K562 (cell line): ENCODE measurements around the gene BCAS3. TPM values are rescaled to one million over a fixed set of nuclear protein-coding genes. Genes with fewer than 3 reads are reported as not detected.

Experiments
- ATAC-seq: fragments of 200-7000 bp; cut with Tn5 transposase; 3 replicates; pipeline ENCODE4 v1.9.1; 2020; ENCODE audit warnings: moderate library complexity
- BruUV-seq: library from RNA; stranded (reverse); fragments of 400-500 nt; replicated peaks from 2 replicates; lab custom pipeline; 2021; lab: Mats Ljungman, UMichigan
- CTCF ChIA-PET: fragments of 300-600 bp; formaldehyde crosslinking; extraction: SDS; loops from one replicate; lab custom pipeline; 2021; ENCODE audit warnings: low intra/inter-chr PET ratio; lab: Yijun Ruan, JAX
- POLR2A ChIA-PET: fragments of 300-600, 350-650 bp; sonication (Branson Sonifier 250); formaldehyde crosslinking; extraction: SDS; loops from one replicate; lab custom pipeline; 2021; ENCODE audit warnings: antibody characterized with exemption, inconsistent platforms; lab: Yijun Ruan, JAX
- DNase-seq, 4 experiments: peaks; one replicate each; pipeline versions ENCODE4 v3.0.0 to v3.0.0-alpha.2; 2011 to 2018; ENCODE audit warnings: low spot score in 3 of 4, mixed read lengths in 3 of 4; ENCODE audit errors: extremely low read depth in 1 of 4
- FAIRE-seq: peaks from 2 replicates; lab custom pipeline; 2011; peaks lifted over from hg19 to GRCh38; lab: Jason Lieb, UNC
- H2AFZ ChIP-seq: 2 replicates; pipeline ENCODE4 v1.6.0; 2011; ENCODE audit warnings: low read depth, low read length, control low read depth, inconsistent platforms
- H3K27ac ChIP-seq: fragments of 200-600 bp; 3 replicates; pipeline ENCODE4 v1.8.0; 2011; ENCODE audit warnings: low read depth, mild to moderate bottlenecking, control low read depth, inconsistent platforms, low read length, moderate library complexity, mixed read lengths; ENCODE audit errors: extremely low read depth
- H3K27me3 ChIP-seq, 2 experiments: fragments of 300-600 bp in 1 of 2; 2 replicates in 1 of 2; 3 replicates in 1 of 2; pipeline versions ENCODE4 v1.6.0 to v1.8.0; 2011; ENCODE audit warnings: inconsistent platforms in 2 of 2, low read length in 2 of 2, mild to moderate bottlenecking in 1 of 2, mixed read lengths in 1 of 2, moderate library complexity in 1 of 2; ENCODE audit not compliant: control insufficient read depth in 2 of 2, insufficient read depth in 2 of 2
- H3K36me3 ChIP-seq: fragments of 300-600 bp; 3 replicates; pipeline ENCODE4 v1.8.0; 2011; ENCODE audit warnings: mild to moderate bottlenecking, low read length, inconsistent platforms; ENCODE audit not compliant: control insufficient read depth, insufficient read depth
- H3K4me1 ChIP-seq, 2 experiments: fragments of 200-600 bp in 1 of 2; replicated peaks in 1 of 2; 2 replicates in 1 of 2; 3 replicates in 1 of 2; pipeline versions ENCODE4 v1.5.1 to v1.8.0; 2011; ENCODE audit warnings: inconsistent platforms in 2 of 2, low read length in 2 of 2, mild to moderate bottlenecking in 1 of 2, mixed read lengths in 1 of 2, moderate library complexity in 1 of 2; ENCODE audit not compliant: control insufficient read depth in 2 of 2, insufficient read depth in 2 of 2
- H3K4me2 ChIP-seq: 2 replicates; pipeline ENCODE4 v1.6.1; 2011; ENCODE audit warnings: low read length, control low read depth, inconsistent platforms, mixed read lengths; ENCODE audit not compliant: insufficient read depth
- H3K4me3 ChIP-seq: fragments of 200-600 bp; sonication (generic), shearing (Covaris generic); 2 replicates; pipeline ENCODE4 v1.5.1; 2016; ENCODE audit warnings: control low read depth, inconsistent platforms
- H3K79me2 ChIP-seq: fragments of 200-600 bp; 3 replicates; pipeline ENCODE4 v1.8.0; 2011; ENCODE audit warnings: low read length, inconsistent platforms; ENCODE audit not compliant: control insufficient read depth, insufficient read depth
- H3K9ac ChIP-seq, 2 experiments: 2 replicates each; pipeline versions ENCODE4 v1.6.0 to v1.6.1; 2011; ENCODE audit warnings: low read depth in 2 of 2, low read length in 2 of 2, control low read depth in 1 of 2, inconsistent platforms in 1 of 2, mild to moderate bottlenecking in 1 of 2, mixed read lengths in 1 of 2; ENCODE audit not compliant: insufficient read depth in 1 of 2
- H3K9me1 ChIP-seq: one replicate; pipeline ENCODE4 v1.6.0; 2011; ENCODE audit warnings: inconsistent platforms, mild to moderate bottlenecking, low read length, moderate library complexity; ENCODE audit not compliant: control insufficient read depth, insufficient read depth
- H3K9me3 ChIP-seq: replicated peaks from 2 replicates; pipeline ENCODE4 v1.5.1; 2011; ENCODE audit warnings: low read depth, low read length, inconsistent platforms; ENCODE audit not compliant: control insufficient read depth, insufficient read depth
- H4K20me1 ChIP-seq: replicated peaks from 2 replicates; pipeline ENCODE4 v1.6.1; 2011; ENCODE audit warnings: low read length, inconsistent platforms, mixed read lengths; ENCODE audit not compliant: control insufficient read depth, insufficient read depth
- ZNF146 ChIP-seq: IDR thresholded peaks from one replicate; pipeline ENCODE4 v1.6.1; 2018; ENCODE audit warnings: missing compliant biosample characterization; ENCODE audit not compliant: unreplicated experiment
- ZNF24 ChIP-seq: fragments of 450-650 bp; IDR thresholded peaks from 2 replicates; pipeline ENCODE4 v1.6.1; 2016
- WGBS: fragments of 100-300 bp; shearing (Covaris generic); methylation state at CpG from one replicate; pipeline ENCODE4 v1.1.6; 2016; ENCODE audit warnings: low coverage, mixed read lengths; ENCODE audit not compliant: insufficient coverage; ENCODE audit errors: missing lambda C conversion rate; 5-methylcytosine and 5-hydroxymethylcytosine counted together
- in situ Hi-C: fragments of 300-500 bp; cut with MboI; formaldehyde crosslinking; loops from 4 replicates; pipeline ENCODE4 v1.15.0; 2018; ENCODE audit warnings: inconsistent platforms, mixed read lengths
- intact Hi-C: fragments of 100-400 bp; cut with micrococcal nuclease; formaldehyde crosslinking; loops from 2 replicates; pipeline ENCODE4 v1.14.2; 2022
- polyA plus RNA-seq, 8 experiments: library from polyadenylated mRNA; depleted of rRNA in 4 of 8; stranded (reverse) in 5 of 8; unstranded in 3 of 8; fragments of >200 nt; fragmentation: Nextera tagmentation in 2 of 8; fragmentation: Illumina TruSeq in 1 of 8; extraction: Ambion mirVana in 2 of 8; extraction: Trizol in 1 of 8; gene quantifications; 2 replicates each; pipeline versions ENCODE4 v1.2.1 to v1.2.3, GENCODE V29; 2011 to 2014; ENCODE audit warnings: inconsistent platforms in 1 of 8, missing spikeins in 1 of 8
- total RNA-seq, 7 experiments: library from RNA; depleted of rRNA in 6 of 7; stranded (reverse); fragments of >200 nt in 6 of 7; fragmentation: Illumina TruSeq in 2 of 7; extraction: Trizol in 2 of 7; gene quantifications; 2 replicates each; pipeline versions ENCODE4 v1.2.1 to v1.2.3, GENCODE V29; 2011 to 2021; ENCODE audit warnings: low replicate concordance in 1 of 7
- TF ChIP-seq, protein P1 (sequence below), 3 experiments: fragments of 200-800 bp in 1 of 3; fragments of 250-450 bp in 1 of 3; fragments of 450-650 bp in 1 of 3; sonication (Bioruptor Pico) in 1 of 3; sonication (Bioruptor generic) in 1 of 3; formaldehyde crosslinking in 1 of 3; IDR thresholded peaks; 2 replicates each; pipeline versions ENCODE4 v1.6.1 to v1.8.0; 2016 to 2022; ENCODE audit warnings: mild to moderate bottlenecking in 2 of 3, missing genetic modification characterization in 2 of 3, missing compliant biosample characterization in 1 of 3, moderate library complexity in 1 of 3

BCAS3 gene
- total and polyA plus RNA-seq, 9 of the 15 experiments (the other 6 are each of a cell fraction or from before 2014, with no cell fraction given): 1.9 to 5.5 (median 3.5) TPM

GRCh38 chr17:60952747-60953146 is 275.1 kb downstream of the BCAS3 start:
- Histone ChIP-seq H3K9ac (no peak overlapping the region), H3K79me2 (no peaks in the 10 kb centered on the region), H3K36me3 (no peaks in the 10 kb centered on the region), H3K4me3 (no peak overlapping the region), H3K4me2 (no peak overlapping the region), H3K4me1 (no peaks in the 10 kb centered on the region), H3K27me3 (no peaks in the 10 kb centered on the region), H3K27ac (no peak overlapping the region), H3K9me3 (no peaks in the 10 kb centered on the region), H2AFZ (no peak overlapping the region), H4K20me1 (no peaks in the 10 kb centered on the region), H3K9me1 (no peaks in the 10 kb centered on the region)
- TF ChIP-seq, protein P1, sequence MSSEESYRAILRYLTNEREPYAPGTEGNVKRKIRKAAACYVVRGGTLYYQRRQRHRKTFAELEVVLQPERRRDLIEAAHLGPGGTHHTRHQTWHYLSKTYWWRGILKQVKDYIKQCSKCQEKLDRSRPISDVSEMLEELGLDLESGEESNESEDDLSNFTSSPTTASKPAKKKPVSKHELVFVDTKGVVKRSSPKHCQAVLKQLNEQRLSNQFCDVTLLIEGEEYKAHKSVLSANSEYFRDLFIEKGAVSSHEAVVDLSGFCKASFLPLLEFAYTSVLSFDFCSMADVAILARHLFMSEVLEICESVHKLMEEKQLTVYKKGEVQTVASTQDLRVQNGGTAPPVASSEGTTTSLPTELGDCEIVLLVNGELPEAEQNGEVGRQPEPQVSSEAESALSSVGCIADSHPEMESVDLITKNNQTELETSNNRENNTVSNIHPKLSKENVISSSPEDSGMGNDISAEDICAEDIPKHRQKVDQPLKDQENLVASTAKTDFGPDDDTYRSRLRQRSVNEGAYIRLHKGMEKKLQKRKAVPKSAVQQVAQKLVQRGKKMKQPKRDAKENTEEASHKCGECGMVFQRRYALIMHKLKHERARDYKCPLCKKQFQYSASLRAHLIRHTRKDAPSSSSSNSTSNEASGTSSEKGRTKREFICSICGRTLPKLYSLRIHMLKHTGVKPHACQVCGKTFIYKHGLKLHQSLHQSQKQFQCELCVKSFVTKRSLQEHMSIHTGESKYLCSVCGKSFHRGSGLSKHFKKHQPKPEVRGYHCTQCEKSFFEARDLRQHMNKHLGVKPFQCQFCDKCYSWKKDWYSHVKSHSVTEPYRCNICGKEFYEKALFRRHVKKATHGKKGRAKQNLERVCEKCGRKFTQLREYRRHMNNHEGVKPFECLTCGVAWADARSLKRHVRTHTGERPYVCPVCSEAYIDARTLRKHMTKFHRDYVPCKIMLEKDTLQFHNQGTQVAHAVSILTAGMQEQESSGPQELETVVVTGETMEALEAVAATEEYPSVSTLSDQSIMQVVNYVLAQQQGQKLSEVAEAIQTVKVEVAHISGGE (CRISPR knock-in tag; IDR thresholded peaks at IDR 0.05): 0 out of 6 replicates have a peak, but pooled peaks of 1 of the 3 experiments have one; percentile 37
- TF ChIP-seq ZNF24 (no peak), ZNF146 (CRISPR knock-in tag) (peak; percentile 64)
- intact Hi-C loops: no loop called here
- CTCF ChIA-PET: interaction anchor here (0.6 kb wide), 1 partner anchor 368 kb away, joined by 3 read pairs; no protein-coding TSS in a partner anchor
- POLR2A ChIA-PET: no interaction called here
- WGBS: 20% methylated on average over 3 of the region's 3 CpGs
- DNase-seq: no peak
- no peak for ATAC-seq
- BruUV-seq: no TSS peak
- no peak for FAIRE-seq
- in situ Hi-C loops: no loop called here
